ENCODE results near the gene ZNF500. TPM values are rescaled to one million over a fixed set of nuclear protein-coding genes. Genes with fewer than 3 reads are reported as not detected.

The ZNF500 gene
- polyA plus RNA-seq, 1 of the 3 experiments (the other 2 are of a cell fraction), result 6.3 TPM

- ChIA-PET POLR2A (no interaction called here), CTCF (interaction anchor here (0.7 kb wide), 1 partner anchor 10 kb away, joined by 3 read pairs; no protein-coding TSS in a partner anchor)
- no peaks in the 10 kb centered on the region for H3F3A ChIP-seq (replicated peaks; ENCODE audit: insufficient read depth)
- H3K4me2 ChIP-seq, result no peak overlapping the region
- H3K4me1 ChIP-seq (ENCODE audit: control insufficient read depth in 1 of 2, insufficient read depth in 2 of 2, low read depth in 1 of 2, low read length in 1 of 2), result peaks cover 0 to 8% of the 10 kb centered on the region in 2 experiments; a peak in 1 of 4 replicates
- TF ChIP-seq TEAD4 (IDR thresholded peaks at IDR 0.05; ENCODE audit: borderline replicate concordance, insufficient read depth), result no peak
- TF ChIP-seq EP300 (IDR thresholded peaks at IDR 0.05; ENCODE audit: borderline replicate concordance in 1 of 2, low read depth in 1 of 2, low read length in 1 of 2), result no peak
- no peak for TF ChIP-seq JUND (IDR thresholded peaks at IDR 0.05)
- TF ChIP-seq NFIC (IDR thresholded peaks at IDR 0.05; ENCODE audit: borderline replicate concordance), result no peak
- no peak for TF ChIP-seq USF2 (IDR thresholded peaks at IDR 0.05; ENCODE audit: borderline replicate concordance, low read depth, low read length)
- TF ChIP-seq ZBTB33 (IDR thresholded peaks at IDR 0.05; ENCODE audit: borderline replicate concordance, low read depth), result no peak
- no peak for TF ChIP-seq RFX5 (IDR thresholded peaks at IDR 0.05; ENCODE audit: low read length)
- no peak for TF ChIP-seq USF1 (IDR thresholded peaks at IDR 0.05; ENCODE audit: borderline replicate concordance, low read depth)
- TF ChIP-seq MXI1 (IDR thresholded peaks at IDR 0.05; ENCODE audit: low read depth, low read length), result no peak
- TF ChIP-seq TAF1 (IDR thresholded peaks at IDR 0.05; ENCODE audit: borderline replicate concordance, low read depth, low read length), result no peak
- TF ChIP-seq CTCF (IDR thresholded peaks at IDR 0.05), result no peak
- TF ChIP-seq FOXM1 (IDR thresholded peaks at IDR 0.05; ENCODE audit: low read depth), result no peak
- TF ChIP-seq REST (IDR thresholded peaks at IDR 0.05; ENCODE audit: low read depth, low read length), result no peak
- TF ChIP-seq POLR2AphosphoS5 (IDR thresholded peaks at IDR 0.05; ENCODE audit: low read depth, low read length), result no peak
- no peak for TF ChIP-seq RAD21 (IDR thresholded peaks at IDR 0.05; ENCODE audit: low read length)
- no peak for TF ChIP-seq GATA2 (CRISPR knock-in tag; IDR thresholded peaks at IDR 0.05)
- TF ChIP-seq SIN3A (IDR thresholded peaks at IDR 0.05; ENCODE audit: borderline replicate concordance, low read depth, low read length), result no peak
- TF ChIP-seq FOSL2 (IDR thresholded peaks at IDR 0.05; ENCODE audit: borderline replicate concordance, low read depth), result no peak
- TF ChIP-seq RCOR1 (IDR thresholded peaks at IDR 0.05; ENCODE audit: low read length), result no peak
- H3K9me2 ChIP-seq, result no peaks in the 10 kb centered on the region
- H3K79me2 ChIP-seq (ENCODE audit: insufficient read depth), result no peaks in the 10 kb centered on the region
- H3K9me3 ChIP-seq, result no peaks in the 10 kb centered on the region
- H3K36me3 ChIP-seq (replicated peaks in 1 of 2; ENCODE audit: control insufficient read depth in 1 of 2, insufficient read depth in 2 of 2, low read length in 1 of 2), result no peaks in the 10 kb centered on the region
- no peaks in the 10 kb centered on the region for H4K20me1 ChIP-seq (ENCODE audit: insufficient read depth)
- no peak overlapping the region for H2AFZ ChIP-seq (ENCODE audit: low read depth)
- WGBS (ENCODE audit: low lambda C conversion rate), result 72% methylated on average over 21 of the region's 25 CpGs
- no peak overlapping the region for H3K4me3 ChIP-seq (ENCODE audit: low read depth in 2 of 2, low read length in 1 of 2)
- H3K27ac ChIP-seq (ENCODE audit: low read depth in 2 of 2, low read length in 1 of 2), result no peak overlapping the region
- no peak for DNase-seq
- no peak overlapping the region for H3K9ac ChIP-seq
- no peaks in the 10 kb centered on the region for H3K27me3 ChIP-seq (ENCODE audit: insufficient read depth)
These were observed 16.4 kb upstream of the ZNF500 start for GRCh38 chr16:4783251-4783950.

Measured in SK-N-SH (cell line).